ENCODE data around the gene ARMC6.

ARMC6 gene

GRCh38 chr19:19027228-19027627, 6.2 kb upstream of the ARMC6 start:
- no peak for TF ChIP-seq CTCF (IDR thresholded peaks at IDR 0.05; ENCODE audit: poor library complexity, severe bottlenecking)
- H3K9me3 ChIP-seq (ENCODE audit: severe bottlenecking): no peaks in the 10 kb centered on the region
- H3K4me1 ChIP-seq (ENCODE audit: insufficient read depth, poor library complexity, severe bottlenecking): peaks cover 1% of the 10 kb centered on the region
- no peak overlapping the region for H3K27ac ChIP-seq (ENCODE audit: poor library complexity, severe bottlenecking)
- no peaks in the 10 kb centered on the region for H3K27me3 ChIP-seq (ENCODE audit: insufficient read depth, poor library complexity, severe bottlenecking)
- DNase-seq (ENCODE audit: low spot score): no peak
- H3K4me3 ChIP-seq (ENCODE audit: severe bottlenecking): no peak overlapping the region
- no peak for ATAC-seq (ENCODE audit: low read depth)
- H3K36me3 ChIP-seq (ENCODE audit: low read depth): peaks cover 90% of the 10 kb centered on the region

DNA sequence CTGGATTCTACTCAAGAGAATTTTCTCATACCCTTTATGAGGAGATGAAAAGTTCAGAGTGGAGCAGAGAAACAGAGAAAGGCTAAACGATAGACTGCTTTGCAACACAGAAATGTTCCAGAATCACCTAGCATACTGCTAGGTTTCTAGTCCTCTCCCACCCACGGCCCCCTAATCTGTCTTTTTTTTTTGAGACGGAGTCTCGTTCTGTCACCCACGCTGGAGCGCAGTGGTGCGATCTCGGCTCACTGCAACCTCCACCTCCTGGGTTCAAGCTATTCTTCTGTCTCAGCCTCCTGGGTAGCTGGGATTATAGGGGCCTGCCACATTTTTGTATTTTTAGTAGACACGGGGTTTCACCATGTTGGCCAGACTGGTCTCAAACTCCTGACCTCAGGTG, 4.9 kb upstream of the ARMC6 start:
- no peak for ATAC-seq (ENCODE audit: low read depth)
- Histone ChIP-seq H3K27me3 (ENCODE audit: insufficient read depth, poor library complexity, severe bottlenecking) (no peaks in the 10 kb centered on the region), H3K36me3 (ENCODE audit: low read depth) (peaks cover 77% of the 10 kb centered on the region), H3K4me3 (ENCODE audit: severe bottlenecking) (no peak overlapping the region), H3K4me1 (ENCODE audit: insufficient read depth, poor library complexity, severe bottlenecking) (peaks cover 2% of the 10 kb centered on the region), H3K27ac (ENCODE audit: poor library complexity, severe bottlenecking) (no peak overlapping the region), H3K9me3 (ENCODE audit: severe bottlenecking) (no peaks in the 10 kb centered on the region)
- no peak for TF ChIP-seq CTCF (IDR thresholded peaks at IDR 0.05; ENCODE audit: poor library complexity, severe bottlenecking)
- DNase-seq (ENCODE audit: low spot score): no peak

DNA sequence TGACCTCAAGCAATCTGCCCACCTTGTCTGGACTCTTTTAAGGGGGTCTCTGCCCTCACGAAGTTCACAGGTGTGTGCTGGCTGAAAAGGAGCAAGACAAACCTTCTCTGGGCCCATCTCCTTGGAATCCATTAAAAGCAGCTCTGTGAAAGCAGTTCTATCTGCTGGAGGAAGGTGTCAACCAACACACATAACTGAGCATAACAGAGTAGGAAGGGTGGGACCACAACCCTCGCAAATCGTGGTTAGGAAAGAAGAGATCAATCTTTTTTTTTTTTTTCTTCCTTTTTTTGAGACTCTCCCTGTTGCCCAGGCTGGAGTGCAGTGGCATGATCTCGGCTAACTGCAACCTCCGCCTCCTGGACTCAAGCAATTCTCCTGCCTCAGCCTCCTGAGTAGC, 1.5 kb upstream of the ARMC6 start:
- Histone ChIP-seq H3K27ac (ENCODE audit: poor library complexity, severe bottlenecking) (peak overlapping the region; percentile 70), H3K9me3 (ENCODE audit: severe bottlenecking) (no peaks in the 10 kb centered on the region), H3K36me3 (ENCODE audit: low read depth) (peaks cover 47% of the 10 kb centered on the region), H3K27me3 (ENCODE audit: insufficient read depth, poor library complexity, severe bottlenecking) (no peaks in the 10 kb centered on the region), H3K4me3 (ENCODE audit: severe bottlenecking) (peak overlapping the region; percentile 96), H3K4me1 (ENCODE audit: insufficient read depth, poor library complexity, severe bottlenecking) (peaks cover 2% of the 10 kb centered on the region)
- ATAC-seq (ENCODE audit: low read depth) (no peak), DNase-seq (ENCODE audit: low spot score) (no peak)
- no peak for TF ChIP-seq CTCF (IDR thresholded peaks at IDR 0.05; ENCODE audit: poor library complexity, severe bottlenecking)

DNA sequence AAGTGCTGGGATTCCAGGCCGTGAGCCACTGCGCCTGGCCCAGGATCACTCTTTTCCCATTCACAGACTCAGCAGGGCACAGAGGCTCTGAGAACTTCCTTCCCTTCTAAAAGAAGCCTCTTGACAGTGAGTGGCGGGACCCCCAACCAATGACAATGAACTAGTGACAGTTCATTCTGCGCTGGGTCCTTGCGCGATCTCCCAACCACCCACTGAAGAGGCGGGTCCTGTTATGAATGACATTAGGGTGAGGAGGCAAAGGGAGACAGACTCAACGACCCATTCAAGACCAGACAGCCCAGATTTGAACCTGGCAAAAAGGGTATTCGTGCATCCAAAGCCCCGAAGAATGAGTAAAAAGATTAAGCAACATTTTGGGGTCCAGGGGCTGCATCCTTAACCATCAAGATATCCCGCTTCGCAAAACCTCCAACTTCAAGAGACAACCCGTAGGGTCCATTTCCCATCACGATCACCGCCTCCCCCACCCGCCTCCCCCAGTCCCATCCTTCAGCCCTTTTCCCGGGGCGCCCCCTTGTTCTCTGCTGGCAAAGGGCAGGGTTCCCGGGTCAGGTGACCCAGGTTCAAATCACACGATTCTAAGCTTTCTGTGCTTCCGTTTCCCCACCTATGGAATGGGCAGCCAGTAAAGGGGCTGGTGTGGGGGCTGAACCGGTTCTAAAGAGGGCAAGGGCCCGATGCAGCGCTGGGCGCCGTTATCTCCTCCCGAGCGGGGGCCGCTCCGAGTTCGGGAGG, 805 bp upstream of the ARMC6 start:
- DNase-seq (ENCODE audit: low spot score) (no peak), ATAC-seq (ENCODE audit: low read depth) (peak; percentile 75)
- Histone ChIP-seq H3K36me3 (ENCODE audit: low read depth) (peaks cover 42% of the 10 kb centered on the region), H3K27me3 (ENCODE audit: insufficient read depth, poor library complexity, severe bottlenecking) (no peaks in the 10 kb centered on the region), H3K27ac (ENCODE audit: poor library complexity, severe bottlenecking) (peak overlapping the region; percentile 70), H3K9me3 (ENCODE audit: severe bottlenecking) (no peaks in the 10 kb centered on the region), H3K4me1 (ENCODE audit: insufficient read depth, poor library complexity, severe bottlenecking) (peaks cover 2% of the 10 kb centered on the region), H3K4me3 (ENCODE audit: severe bottlenecking) (peak overlapping the region; percentile 96)
- no peak for TF ChIP-seq CTCF (IDR thresholded peaks at IDR 0.05; ENCODE audit: poor library complexity, severe bottlenecking)

GRCh38 chr19:19033176-19033425, 302 bp upstream of the ARMC6 start:
- no peak for TF ChIP-seq CTCF (IDR thresholded peaks at IDR 0.05; ENCODE audit: poor library complexity, severe bottlenecking)
- Histone ChIP-seq H3K4me3 (ENCODE audit: severe bottlenecking) (peak overlapping the region; percentile 96), H3K36me3 (ENCODE audit: low read depth) (peaks cover 42% of the 10 kb centered on the region), H3K4me1 (ENCODE audit: insufficient read depth, poor library complexity, severe bottlenecking) (peaks cover 2% of the 10 kb centered on the region), H3K9me3 (ENCODE audit: severe bottlenecking) (no peaks in the 10 kb centered on the region), H3K27me3 (ENCODE audit: insufficient read depth, poor library complexity, severe bottlenecking) (no peaks in the 10 kb centered on the region), H3K27ac (ENCODE audit: poor library complexity, severe bottlenecking) (peak overlapping the region; percentile 70)
- DNase-seq (ENCODE audit: low spot score): no peak
- peak; percentile 11; the same call in 2 of the 3 replicates for ATAC-seq (ENCODE audit: low read depth)

Measured in RWPE2 (cell line).